HG02970 (cell line): ENCODE results near the gene MAGEH1.
"Not testable (repeated sequence)": the region's sequence is repeated elsewhere in the genome, so short reads cannot be mapped to it uniquely, and the experiment has no call there.

ENCODE experiments used
- ATAC-seq: cut with Tn5 transposase; IDR thresholded peaks from one replicate; pipeline ENCODE4 v1.9.1; 2021; ENCODE audit warnings: mild to moderate bottlenecking, moderate library complexity, moderate number of reproducible peaks; ENCODE audit not compliant: unreplicated experiment, low FRiP score

MAGEH1 gene, protein sequence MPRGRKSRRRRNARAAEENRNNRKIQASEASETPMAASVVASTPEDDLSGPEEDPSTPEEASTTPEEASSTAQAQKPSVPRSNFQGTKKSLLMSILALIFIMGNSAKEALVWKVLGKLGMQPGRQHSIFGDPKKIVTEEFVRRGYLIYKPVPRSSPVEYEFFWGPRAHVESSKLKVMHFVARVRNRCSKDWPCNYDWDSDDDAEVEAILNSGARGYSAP

GRCh38 chrX:55451990-55452832, at the start of gene MAGEH1:
MAGEH1 (plus strand) TSS chrX:55452127; CDS start chrX:55452375, 248 bp downstream.
- peak; percentile 90 for ATAC-seq

DNA sequence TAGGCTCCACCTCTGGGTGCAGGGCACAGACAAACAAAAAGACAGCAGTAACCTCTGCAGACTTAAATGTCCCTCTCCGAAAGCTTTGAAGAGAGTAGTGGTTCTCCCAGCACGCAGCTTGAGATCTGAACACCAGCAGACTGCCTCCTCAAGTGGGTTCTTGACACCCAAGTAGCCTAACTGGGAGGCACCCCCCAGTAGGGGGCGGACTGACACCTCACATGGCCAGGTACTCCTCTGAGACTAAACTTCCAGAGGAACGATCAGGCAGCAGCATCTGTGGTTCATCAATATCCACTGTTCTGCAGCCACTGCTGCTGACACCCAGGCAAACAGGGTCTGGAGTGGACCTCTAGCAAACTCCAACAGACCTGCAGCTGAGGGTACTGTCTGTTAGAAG, 24.8 kb upstream of the MAGEH1 start:
- not testable (repeated sequence) for ATAC-seq

DNA sequence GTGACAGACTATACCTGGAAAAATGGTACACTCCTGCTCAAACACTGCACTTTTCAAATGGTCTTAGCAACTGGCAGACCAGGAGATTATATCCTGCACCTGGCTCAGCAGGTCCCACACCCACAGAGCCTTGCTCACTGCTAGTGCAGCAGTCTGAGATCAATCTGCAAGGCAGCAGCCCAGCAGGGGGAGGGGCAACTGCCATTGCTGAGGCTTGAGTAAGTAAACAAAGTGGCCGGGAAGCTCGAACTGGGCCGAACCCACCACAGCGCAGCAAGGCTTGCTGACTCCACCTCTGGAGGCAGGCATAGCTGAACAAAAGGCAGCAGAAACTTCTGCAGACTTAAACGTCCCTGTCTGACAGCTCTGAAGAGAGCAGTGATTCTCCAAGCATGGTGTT, 8.5 kb upstream of the MAGEH1 start:
- ATAC-seq, result not testable (repeated sequence)

DNA sequence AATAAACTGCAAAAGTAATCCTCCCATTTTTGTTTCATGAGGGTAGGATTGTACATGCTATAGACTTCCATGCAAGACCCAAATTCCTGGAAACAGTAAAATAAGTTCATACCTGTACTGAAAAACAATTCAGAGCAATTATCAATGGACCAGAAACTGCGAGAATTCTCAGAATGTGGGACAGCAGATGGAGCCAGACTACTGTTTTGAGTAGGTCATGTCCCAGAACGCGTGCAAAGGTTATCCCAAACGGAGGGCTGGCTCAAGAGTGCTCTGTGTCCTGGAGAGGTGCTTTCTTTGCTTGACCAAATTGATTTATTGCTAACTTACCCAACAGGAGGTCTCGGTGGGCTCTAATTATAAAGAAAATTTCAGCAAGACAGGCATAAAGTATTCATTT, 1.7 kb upstream of the MAGEH1 start:
- ATAC-seq, result no peak

DNA sequence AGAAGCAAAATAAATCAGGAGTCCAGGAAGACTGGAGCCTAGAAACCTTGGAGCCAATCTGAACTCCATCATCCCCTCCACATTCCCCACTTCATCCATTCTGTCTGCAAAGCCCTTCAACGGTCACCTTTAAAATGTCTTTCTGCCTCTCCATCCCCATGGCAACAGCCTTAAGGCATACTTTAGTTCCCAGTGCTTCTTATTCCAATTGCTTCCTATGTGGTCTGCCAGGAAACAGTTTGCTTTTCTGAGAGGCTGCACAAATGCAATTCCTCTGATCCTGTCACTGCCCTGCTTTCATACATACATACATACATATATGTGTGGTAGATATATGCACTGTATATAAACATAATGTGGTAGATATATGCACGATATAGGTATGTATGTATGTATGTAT, 786 bp upstream of the MAGEH1 start:
- ATAC-seq, result no peak

GRCh38 chrX:55451626-55451989, 319 bp upstream of the MAGEH1 start:
- ATAC-seq, result peak; percentile 25

DNA sequence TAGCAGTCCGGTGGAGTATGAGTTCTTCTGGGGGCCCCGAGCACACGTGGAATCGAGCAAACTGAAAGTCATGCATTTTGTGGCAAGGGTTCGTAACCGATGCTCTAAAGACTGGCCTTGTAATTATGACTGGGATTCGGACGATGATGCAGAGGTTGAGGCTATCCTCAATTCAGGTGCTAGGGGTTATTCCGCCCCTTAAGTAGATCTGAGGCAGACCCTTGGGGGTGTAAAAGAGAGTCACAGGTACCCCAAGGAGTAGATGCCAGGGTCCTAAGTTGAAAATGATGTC, 852 bp downstream of the MAGEH1 start:
- ATAC-seq, result no peak

DNA sequence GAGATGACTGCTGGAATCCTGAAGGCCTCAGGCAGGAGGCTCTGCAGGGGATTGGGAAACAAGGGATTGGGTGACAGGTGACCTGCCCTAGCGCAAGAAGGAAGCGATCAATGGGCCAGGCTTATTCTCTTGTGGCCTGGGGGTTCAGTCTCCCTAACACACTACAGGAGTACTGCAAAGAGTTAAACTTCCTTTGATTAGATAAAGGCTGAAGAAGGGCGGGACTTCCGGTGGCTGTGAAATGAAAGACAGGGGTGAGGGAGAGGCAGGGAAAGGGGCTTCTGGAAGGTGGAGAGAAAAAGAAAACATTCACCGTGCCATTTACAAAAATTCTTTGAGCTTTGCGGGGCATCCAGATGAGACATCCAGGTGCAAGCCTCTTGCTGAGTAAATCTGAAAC, 3.8 kb downstream of the MAGEH1 start:
- not testable (repeated sequence) for ATAC-seq

DNA sequence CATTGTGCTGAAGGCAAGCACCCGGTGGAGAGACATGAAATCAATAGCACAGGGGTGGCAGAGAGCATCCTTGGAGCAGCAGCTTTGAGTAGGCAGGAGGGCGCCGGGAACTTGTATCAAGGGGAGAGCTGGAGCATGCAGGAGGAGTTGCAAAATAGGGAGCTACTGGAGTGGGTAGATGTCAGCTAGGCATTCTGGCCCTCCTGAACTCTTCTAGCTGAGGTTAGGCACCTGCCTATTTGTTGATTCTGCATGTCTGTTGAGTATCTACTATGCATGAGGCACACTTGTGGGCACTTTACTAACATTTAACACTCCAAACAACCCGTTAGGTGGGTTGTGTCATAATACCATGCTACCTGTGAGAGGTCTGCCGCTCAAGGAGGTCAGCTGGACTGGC, 7.5 kb downstream of the MAGEH1 start:
- not testable (repeated sequence) for ATAC-seq

- ATAC-seq, result not testable (repeated sequence)
Measured at GRCh38 chrX:55459926-55460325, 8.0 kb downstream of the MAGEH1 start.

- not testable (repeated sequence) for ATAC-seq
Measured at GRCh38 chrX:55464050-55464449, 12.1 kb downstream of the MAGEH1 start.

DNA sequence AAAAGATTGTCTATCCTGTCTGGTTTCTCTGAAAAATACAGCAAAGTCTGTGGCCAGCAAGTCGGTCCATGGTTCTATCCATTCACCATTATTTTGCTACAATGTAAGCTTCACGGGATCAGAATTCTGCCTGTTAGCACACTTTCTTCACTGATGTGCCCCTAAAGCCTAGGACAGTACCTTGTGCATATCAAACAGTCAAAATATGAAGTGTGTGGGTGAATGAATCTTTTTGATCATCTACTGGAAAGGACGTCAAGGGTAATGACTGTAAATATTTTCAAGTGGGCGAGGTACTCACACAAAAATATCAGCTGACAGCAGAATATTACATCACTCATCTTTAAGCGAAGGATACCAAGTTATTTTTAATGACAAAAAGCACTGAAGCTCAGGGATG, 13.2 kb downstream of the MAGEH1 start:
- not testable (repeated sequence) for ATAC-seq

DNA sequence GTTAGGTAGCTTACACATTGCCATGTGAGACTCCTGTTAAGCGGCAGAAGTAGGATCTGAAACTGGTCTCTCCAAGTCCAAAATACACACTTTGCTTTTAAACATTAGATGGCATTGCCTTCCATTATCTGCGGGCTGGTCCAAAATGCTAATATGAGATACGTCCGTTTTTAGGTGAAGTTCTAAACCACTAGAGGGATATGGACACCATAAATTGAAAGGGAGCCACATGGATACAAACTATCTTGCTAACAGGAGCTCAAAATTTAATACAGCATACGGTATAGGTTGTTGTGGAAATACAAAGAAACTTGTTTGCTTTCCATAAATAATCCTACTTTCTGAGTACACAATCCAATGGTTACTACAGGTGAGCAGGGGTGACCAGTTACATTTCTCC, 13.9 kb downstream of the MAGEH1 start:
- not testable (repeated sequence) for ATAC-seq

DNA sequence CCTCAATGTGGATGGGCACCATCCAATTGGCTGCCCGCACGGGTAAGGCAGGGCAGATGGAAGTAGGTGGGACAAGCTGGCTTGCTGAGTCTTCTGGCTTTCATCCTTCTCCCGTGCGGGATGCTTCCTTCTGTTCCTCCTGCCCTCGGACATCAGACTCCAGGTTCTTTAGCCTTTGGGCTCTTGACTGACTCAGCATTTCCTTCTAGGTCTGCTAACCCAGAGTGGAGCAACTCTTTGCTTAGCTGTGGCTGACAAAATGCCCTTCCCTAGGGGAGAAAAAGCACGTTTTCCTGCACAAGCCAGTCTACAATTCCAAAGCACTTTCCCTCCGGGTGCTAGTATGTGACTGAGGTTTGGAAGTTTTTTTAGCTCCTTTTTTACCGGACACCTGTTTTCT, 28.0 kb downstream of the MAGEH1 start:
- not testable (repeated sequence) for ATAC-seq

DNA sequence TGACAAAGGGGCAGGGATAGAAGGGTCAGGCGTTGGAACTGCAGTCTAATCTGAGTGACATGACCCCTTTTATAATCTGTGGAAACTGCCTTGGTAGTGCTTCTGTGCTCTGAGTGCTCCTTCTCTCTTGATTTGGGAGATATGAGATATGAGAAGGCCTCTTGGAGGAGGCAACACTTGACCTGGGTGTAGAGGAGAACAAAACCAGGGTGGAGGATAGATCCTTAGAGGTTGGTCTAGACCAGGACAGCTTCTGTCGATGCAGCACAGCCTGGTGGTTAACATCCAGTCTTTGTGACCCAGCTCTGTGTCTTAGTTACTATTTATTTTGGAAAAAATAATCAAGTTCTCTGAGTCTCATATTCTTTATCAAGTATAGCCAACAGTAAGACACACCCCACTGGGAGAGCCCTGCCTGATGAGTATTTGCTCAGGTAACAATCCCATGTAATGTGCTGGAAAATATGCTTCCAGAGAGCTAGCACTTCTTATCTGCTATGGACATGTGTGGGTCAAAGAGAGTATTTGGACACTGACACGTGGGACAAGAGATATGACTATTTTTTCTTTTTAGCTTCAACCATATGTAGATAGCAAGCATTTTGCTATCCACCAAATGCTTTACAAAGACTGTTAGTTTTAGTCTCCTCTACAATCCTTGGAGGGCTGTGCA, 28.6 kb downstream of the MAGEH1 start:
- ATAC-seq, result no peak

DNA sequence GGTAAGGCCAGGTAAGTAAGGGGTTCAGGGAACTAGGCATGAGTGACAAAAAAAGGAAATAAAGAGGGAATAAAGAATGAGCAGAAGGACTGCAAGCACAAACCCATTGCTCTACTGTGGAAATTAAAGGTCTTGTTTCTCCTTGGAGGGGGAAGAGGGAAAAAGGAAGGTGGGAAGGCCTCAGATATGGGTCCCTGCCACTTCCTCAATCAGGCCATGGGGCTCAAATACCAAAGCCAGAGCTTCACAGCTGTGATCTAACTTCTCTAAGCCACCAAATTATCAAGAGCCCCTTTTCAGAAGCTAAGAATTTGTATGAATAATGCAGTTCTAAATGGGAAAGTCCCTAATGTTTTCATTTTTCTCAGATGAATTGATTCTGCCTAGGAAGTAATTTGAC, 33.0 kb downstream of the MAGEH1 start:
- no peak for ATAC-seq

DNA sequence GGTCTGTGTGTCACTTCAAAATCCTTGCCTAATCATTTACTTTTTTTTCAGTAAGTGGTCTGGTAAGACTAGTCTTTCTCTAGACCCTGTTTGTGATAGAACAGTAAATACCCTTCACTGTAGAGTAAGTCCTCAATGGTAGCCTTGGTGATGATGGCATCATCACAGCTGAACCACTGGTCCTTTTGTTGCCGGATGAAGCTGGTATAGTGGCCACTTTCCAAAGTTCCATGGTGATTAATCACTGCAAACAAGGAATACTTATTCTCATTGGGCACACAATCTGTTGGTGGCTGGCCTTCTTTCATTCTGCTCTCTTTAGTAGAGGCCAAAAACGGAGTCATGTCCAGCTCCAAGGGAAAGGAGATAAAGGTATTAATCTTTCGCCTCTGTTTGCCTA, 34.8 kb downstream of the MAGEH1 start:
- no peak for ATAC-seq

GRCh38 chrX:55487143-55487542, 35.2 kb downstream of the MAGEH1 start:
- ATAC-seq, result no peak

DNA sequence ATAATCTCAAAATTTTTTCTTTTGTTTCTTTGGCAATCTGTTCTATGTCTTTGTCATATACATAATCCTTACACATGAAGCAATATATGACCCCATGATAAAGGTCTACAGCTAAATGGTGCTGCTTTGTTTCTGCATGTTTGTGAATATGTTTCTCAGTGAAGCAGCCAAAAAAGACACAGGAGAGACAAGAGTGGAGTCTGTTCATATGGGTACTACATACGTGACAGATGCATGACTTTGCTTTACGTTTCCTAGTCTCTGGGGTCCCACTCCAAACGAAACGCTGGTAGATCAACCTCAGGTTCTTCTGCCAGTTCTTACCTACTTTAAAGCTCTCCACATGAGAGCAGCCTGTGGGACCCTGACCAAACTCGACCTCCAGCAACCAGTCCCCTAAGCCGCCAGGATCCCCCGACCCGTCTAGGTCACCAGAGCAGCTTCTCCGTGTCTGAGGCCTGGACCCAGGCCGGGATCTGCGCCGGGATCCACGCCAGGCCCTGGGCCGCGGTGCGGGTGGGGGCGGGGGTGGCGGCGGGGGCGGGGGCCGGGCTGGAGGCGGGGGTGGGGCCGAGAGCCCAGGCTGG, 36.2 kb downstream of the MAGEH1 start:
- peak; percentile 3 for ATAC-seq

GRCh38 chrX:55488593-55489313, 36.8 kb downstream of the MAGEH1 start:
- peak; percentile 53 for ATAC-seq
